Esophagus muscularis mucosa (tissue), 3 donors: ENCODE data around the gene CDC14B.
"Not testable (repeated sequence)": the region's sequence is repeated elsewhere in the genome, so short reads cannot be mapped to it uniquely, and the experiment has no call there.

Experiments used
- POLR2A ChIP-seq: fragments of 450-650 bp; IDR thresholded peaks from one replicate; pipeline ENCODE4 v1.6.1; 2017; ENCODE audit warnings: antibody characterized with exemption, moderate library complexity, mild to moderate bottlenecking, low read depth
- POLR2AphosphoS5 ChIP-seq, 2 donors: sonication (generic); formaldehyde crosslinking; IDR thresholded peaks; one replicate each; pipeline ENCODE4 v1.6.1; 2017; ENCODE audit warnings: antibody characterized with exemption in 2 of 2
- TF ChIP-seq, protein P1 (sequence below), 3 experiments: fragments of 200-600 bp in 2 of 3; fragments of 450-650 bp in 1 of 3; sonication (generic) in 2 of 3; IDR thresholded peaks; one replicate each; pipeline ENCODE4 v1.5.1; 2017 to 2019; ENCODE audit warnings: antibody characterized with exemption in 3 of 3, mild to moderate bottlenecking in 2 of 3, moderate library complexity in 1 of 3

DNA sequence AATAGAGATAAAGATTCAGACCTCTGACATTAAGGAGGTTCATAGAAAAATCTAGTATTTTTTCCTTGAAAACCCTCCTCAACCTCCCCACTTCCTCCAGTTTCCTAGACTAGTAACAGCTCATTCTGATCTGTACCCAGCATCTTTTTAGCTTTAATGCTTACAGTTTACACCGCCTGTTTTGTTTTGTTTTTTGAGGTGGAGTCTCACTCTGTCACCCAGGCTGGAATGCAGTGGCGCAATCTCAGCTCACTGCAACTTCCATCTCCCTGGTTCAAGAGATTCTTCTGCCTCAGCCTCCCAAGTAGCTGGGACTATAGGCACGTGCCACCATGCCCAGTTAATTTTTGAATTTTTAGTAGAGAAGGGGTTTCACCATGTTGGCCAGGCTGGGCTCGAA is 5.0 kb downstream of the CDC14B start:
- TF ChIP-seq, protein P1, sequence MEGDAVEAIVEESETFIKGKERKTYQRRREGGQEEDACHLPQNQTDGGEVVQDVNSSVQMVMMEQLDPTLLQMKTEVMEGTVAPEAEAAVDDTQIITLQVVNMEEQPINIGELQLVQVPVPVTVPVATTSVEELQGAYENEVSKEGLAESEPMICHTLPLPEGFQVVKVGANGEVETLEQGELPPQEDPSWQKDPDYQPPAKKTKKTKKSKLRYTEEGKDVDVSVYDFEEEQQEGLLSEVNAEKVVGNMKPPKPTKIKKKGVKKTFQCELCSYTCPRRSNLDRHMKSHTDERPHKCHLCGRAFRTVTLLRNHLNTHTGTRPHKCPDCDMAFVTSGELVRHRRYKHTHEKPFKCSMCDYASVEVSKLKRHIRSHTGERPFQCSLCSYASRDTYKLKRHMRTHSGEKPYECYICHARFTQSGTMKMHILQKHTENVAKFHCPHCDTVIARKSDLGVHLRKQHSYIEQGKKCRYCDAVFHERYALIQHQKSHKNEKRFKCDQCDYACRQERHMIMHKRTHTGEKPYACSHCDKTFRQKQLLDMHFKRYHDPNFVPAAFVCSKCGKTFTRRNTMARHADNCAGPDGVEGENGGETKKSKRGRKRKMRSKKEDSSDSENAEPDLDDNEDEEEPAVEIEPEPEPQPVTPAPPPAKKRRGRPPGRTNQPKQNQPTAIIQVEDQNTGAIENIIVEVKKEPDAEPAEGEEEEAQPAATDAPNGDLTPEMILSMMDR (IDR thresholded peaks at IDR 0.05): not testable (repeated sequence)
- not testable (repeated sequence) for TF ChIP-seq POLR2AphosphoS5 (IDR thresholded peaks at IDR 0.05); POLR2A
